Kidney (tissue), 14 donors: Measurements from ENCODE around the gene OR2A12. TPM values are rescaled to one million over a fixed set of nuclear protein-coding genes. Genes with fewer than 3 reads are reported as not detected.

Source experiments
- DNase-seq, 5 donors: peaks; one replicate each; pipeline ENCODE4 v3.0.0-alpha.2; 2013 to 2020
- FAIRE-seq: peaks from 2 replicates; lab custom pipeline; 2012; peaks lifted over from hg19 to GRCh38; lab: Jason Lieb, UNC
- H3K27ac ChIP-seq, 2 donors: one replicate each; pipeline ENCODE4 v1.7.0; 2013; ENCODE audit warnings: low read depth in 2 of 2, low read length in 2 of 2, inconsistent platforms in 1 of 2
- H3K27me3 ChIP-seq: one replicate; pipeline ENCODE4 v1.7.1; 2013; ENCODE audit warnings: low read length, inconsistent platforms; ENCODE audit not compliant: control insufficient read depth, insufficient read depth
- H3K36me3 ChIP-seq, 3 donors: one replicate each; pipeline versions ENCODE4 v1.7.0 to v1.7.1; 2013; ENCODE audit warnings: low read length in 3 of 3, control low read depth in 1 of 3, inconsistent platforms in 1 of 3; ENCODE audit not compliant: insufficient read depth in 3 of 3, control insufficient read depth in 2 of 3
- H3K4me1 ChIP-seq, 3 donors: one replicate each; pipeline versions ENCODE4 v1.7.0 to v1.7.1; 2013; ENCODE audit warnings: low read length in 3 of 3, inconsistent platforms in 1 of 3, low read depth in 1 of 3; ENCODE audit not compliant: control insufficient read depth in 2 of 3, insufficient read depth in 2 of 3
- H3K4me3 ChIP-seq, 3 donors: one replicate each; pipeline versions ENCODE4 v1.7.0 to v1.8.1; 2013; ENCODE audit warnings: low read length in 3 of 3, control low read depth in 1 of 3, inconsistent platforms in 1 of 3
- H3K9ac ChIP-seq, 3 donors: one replicate each; pipeline versions ENCODE4 v1.7.0 to v1.7.1; 2013; ENCODE audit warnings: low read length in 3 of 3, control low read depth in 1 of 3, inconsistent platforms in 1 of 3
- H3K9me3 ChIP-seq, 3 donors: one replicate each; pipeline versions ENCODE4 v1.7.0 to v1.7.1; 2013; ENCODE audit warnings: low read length in 3 of 3, control low read depth in 1 of 3, inconsistent platforms in 1 of 3; ENCODE audit not compliant: control insufficient read depth in 2 of 3, insufficient read depth in 1 of 3
- CTCF ChIP-seq: IDR thresholded peaks from 3 replicates; pipeline ENCODE4 v1.5.1; 2012; ENCODE audit warnings: mild to moderate bottlenecking, moderate library complexity, borderline replicate concordance; ENCODE audit not compliant: insufficient read depth; ENCODE audit errors: extremely low read depth
- intact Hi-C: fragments of 100-400 bp; cut with DNase I; formaldehyde crosslinking; loops from one replicate; pipeline ENCODE4 v1.11.1; 2022
- polyA plus RNA-seq: library from polyadenylated mRNA; stranded (reverse); fragments of 350-450 nt; fragmentation: Illumina TruSeq; extraction: RNeasy Lipid Tissue Mini Kit (QIAGEN cat#74804); gene quantifications from one replicate; pipeline ENCODE4 v1.2.3, GENCODE V29; 2014; ENCODE audit warnings: low read depth, low replicate concordance; ENCODE audit not compliant: insufficient read depth
- total RNA-seq: library from RNA; stranded (reverse); fragmentation: NEBNext Ultra II Directional; extraction: Animal tissue kit (Norgen Biotek cat#: 25700); gene quantifications from one replicate; pipeline ENCODE4 v1.2.1, GENCODE V29; 2021
- donor health status: control.
- donor health status: control.
- donor health status: control.
- donor health status: control.
- donor health status: control.
- donor health status: DM: yes; HTN: yes; CAD: no.
- donor health status: Normal renal cell carcinoma (clear cell type).

The OR2A12 gene
- total and polyA plus RNA-seq, 2 donors from 2014 or later: not detected

- Histone ChIP-seq H3K4me3 (no peak overlapping the region), H3K4me1 (no peaks in the 10 kb centered on the region), H3K9me3 (peaks cover 0 to 4% (median 0%) of the 10 kb centered on the region in 3 donors), H3K36me3 (no peaks in the 10 kb centered on the region), H3K27me3 (no peaks in the 10 kb centered on the region), H3K9ac (no peak overlapping the region), H3K27ac (no peak overlapping the region)
- intact Hi-C loops: no loop called here
- FAIRE-seq (no peak), DNase-seq (no peak)
- no peak for TF ChIP-seq CTCF
Measured at GRCh38 chr7:144090667-144091066, 4.6 kb downstream of the OR2A12 start.

GRCh38 chr7:144098776-144099175 lies 12.7 kb downstream of the OR2A12 start:
- H3K36me3 ChIP-seq: no peaks in the 10 kb centered on the region
- FAIRE-seq: no peak
- TF ChIP-seq CTCF: no peak

GRCh38 chr7:144100607-144101006 lies 14.5 kb downstream of the OR2A12 start:
- Histone ChIP-seq H3K4me3 (no peak overlapping the region), H3K9me3 (no peaks in the 10 kb centered on the region), H3K4me1 (no peaks in the 10 kb centered on the region), H3K27me3 (no peaks in the 10 kb centered on the region), H3K9ac (no peak overlapping the region), H3K27ac (no peak overlapping the region), H3K36me3 (no peaks in the 10 kb centered on the region)
- DNase-seq: no peak
- TF ChIP-seq CTCF: no peak
- intact Hi-C loops: no loop called here
- no peak for FAIRE-seq

More at GRCh38 chr7:144098776-144099175, 12.7 kb downstream of the OR2A12 start:
- Histone ChIP-seq H3K27me3 (no peaks in the 10 kb centered on the region), H3K4me3 (no peak overlapping the region), H3K27ac (no peak overlapping the region), H3K4me1 (no peaks in the 10 kb centered on the region), H3K9me3 (no peaks in the 10 kb centered on the region), H3K9ac (no peak overlapping the region)
- intact Hi-C loops: no loop called here
- no peak for DNase-seq

GRCh38 chr7:144102041-144102440 lies 16.0 kb downstream of the OR2A12 start:
- no peak overlapping the region for H3K27ac ChIP-seq
- intact Hi-C loops: no loop called here
- DNase-seq (no peak), FAIRE-seq (no peak)
- no peaks in the 10 kb centered on the region for H3K36me3 ChIP-seq
- H3K4me1 ChIP-seq: no peaks in the 10 kb centered on the region
- no peak overlapping the region for H3K9ac ChIP-seq
- no peak overlapping the region for H3K4me3 ChIP-seq
- no peaks in the 10 kb centered on the region for H3K27me3 ChIP-seq
- no peaks in the 10 kb centered on the region for H3K9me3 ChIP-seq
- no peak for TF ChIP-seq CTCF
